ENCODE results near the gene MAPKBP1. TPM values are rescaled to one million over a fixed set of nuclear protein-coding genes. Genes with fewer than 3 reads are reported as not detected.

MAPKBP1 gene
- polyA plus RNA-seq, 1 donor from 2014 or later, result 30.3 TPM

- Histone ChIP-seq H4K20me1 (ENCODE audit: insufficient read depth) (no peaks in the 10 kb centered on the region), H2AFZ (ENCODE audit: low read depth, low read length) (no peak overlapping the region), H3K9me2 (ENCODE audit: insufficient read depth, low read length) (no peaks in the 10 kb centered on the region), H3K9ac (ENCODE audit: low read length) (no peak overlapping the region), H3F3A (ENCODE audit: insufficient read depth, low read length, poor library complexity, severe bottlenecking) (no peaks in the 10 kb centered on the region), H3K79me2 (replicated peaks; ENCODE audit: insufficient read depth, low read length) (no peaks in the 10 kb centered on the region), H3K9me3 (ENCODE audit: low read length) (no peaks in the 10 kb centered on the region), H3K4me2 (ENCODE audit: low read length) (no peak overlapping the region), H3K27ac (ENCODE audit: low read length) (no peak overlapping the region), H3K36me3 (ENCODE audit: insufficient read depth, low read length) (no peaks in the 10 kb centered on the region), H3K27me3 (ENCODE audit: insufficient read depth, low read depth, low read length) (no peaks in the 10 kb centered on the region), H3K4me3 (ENCODE audit: low read length) (no peak overlapping the region)
- no peak for TF ChIP-seq POLR2AphosphoS5 (IDR thresholded peaks at IDR 0.05)
- no peak for TF ChIP-seq REST (IDR thresholded peaks at IDR 0.05; ENCODE audit: borderline replicate concordance)
- TF ChIP-seq TAF1 (IDR thresholded peaks at IDR 0.05; ENCODE audit: low read depth), result no peak
- TF ChIP-seq MXI1 (conservative IDR thresholded peaks at IDR 0.05; ENCODE audit: poor library complexity, severe bottlenecking), result no peak
- TF ChIP-seq, protein P1, sequence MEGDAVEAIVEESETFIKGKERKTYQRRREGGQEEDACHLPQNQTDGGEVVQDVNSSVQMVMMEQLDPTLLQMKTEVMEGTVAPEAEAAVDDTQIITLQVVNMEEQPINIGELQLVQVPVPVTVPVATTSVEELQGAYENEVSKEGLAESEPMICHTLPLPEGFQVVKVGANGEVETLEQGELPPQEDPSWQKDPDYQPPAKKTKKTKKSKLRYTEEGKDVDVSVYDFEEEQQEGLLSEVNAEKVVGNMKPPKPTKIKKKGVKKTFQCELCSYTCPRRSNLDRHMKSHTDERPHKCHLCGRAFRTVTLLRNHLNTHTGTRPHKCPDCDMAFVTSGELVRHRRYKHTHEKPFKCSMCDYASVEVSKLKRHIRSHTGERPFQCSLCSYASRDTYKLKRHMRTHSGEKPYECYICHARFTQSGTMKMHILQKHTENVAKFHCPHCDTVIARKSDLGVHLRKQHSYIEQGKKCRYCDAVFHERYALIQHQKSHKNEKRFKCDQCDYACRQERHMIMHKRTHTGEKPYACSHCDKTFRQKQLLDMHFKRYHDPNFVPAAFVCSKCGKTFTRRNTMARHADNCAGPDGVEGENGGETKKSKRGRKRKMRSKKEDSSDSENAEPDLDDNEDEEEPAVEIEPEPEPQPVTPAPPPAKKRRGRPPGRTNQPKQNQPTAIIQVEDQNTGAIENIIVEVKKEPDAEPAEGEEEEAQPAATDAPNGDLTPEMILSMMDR (IDR thresholded peaks at IDR 0.05; ENCODE audit: poor library complexity, severe bottlenecking), result no peak
- no peak for TF ChIP-seq EZH2 (IDR thresholded peaks at IDR 0.05; ENCODE audit: borderline replicate concordance, insufficient read depth, low read length, poor library complexity, severe bottlenecking)
- no peak for TF ChIP-seq EP300 (conservative IDR thresholded peaks at IDR 0.05; ENCODE audit: poor library complexity, severe bottlenecking)
- TF ChIP-seq SMC3 (conservative IDR thresholded peaks at IDR 0.05; ENCODE audit: poor library complexity), result no peak
- TF ChIP-seq RAD21 (conservative IDR thresholded peaks at IDR 0.05), result no peak
Observed at GRCh38 chr15:41849204-41849603, 74.9 kb downstream of the MAPKBP1 start.

GRCh38 chr15:41849861-41850260 lies 75.6 kb downstream of the MAPKBP1 start:
- H3K27ac ChIP-seq (ENCODE audit: low read length), result no peak overlapping the region
- TF ChIP-seq, protein P1 (IDR thresholded peaks at IDR 0.05; ENCODE audit: poor library complexity, severe bottlenecking), result no peak
- TF ChIP-seq REST (IDR thresholded peaks at IDR 0.05; ENCODE audit: borderline replicate concordance) (no peak), TAF1 (IDR thresholded peaks at IDR 0.05; ENCODE audit: low read depth) (no peak), EZH2 (IDR thresholded peaks at IDR 0.05; ENCODE audit: borderline replicate concordance, insufficient read depth, low read length, poor library complexity, severe bottlenecking) (no peak), POLR2AphosphoS5 (IDR thresholded peaks at IDR 0.05) (no peak), EP300 (conservative IDR thresholded peaks at IDR 0.05; ENCODE audit: poor library complexity, severe bottlenecking) (no peak), SMC3 (conservative IDR thresholded peaks at IDR 0.05; ENCODE audit: poor library complexity) (no peak), RAD21 (conservative IDR thresholded peaks at IDR 0.05) (no peak), MXI1 (conservative IDR thresholded peaks at IDR 0.05; ENCODE audit: poor library complexity, severe bottlenecking) (no peak)
- no peak overlapping the region for H2AFZ ChIP-seq (ENCODE audit: low read depth, low read length)
- no peaks in the 10 kb centered on the region for H3K9me2 ChIP-seq (ENCODE audit: insufficient read depth, low read length)
- H3K4me3 ChIP-seq (ENCODE audit: low read length), result no peak overlapping the region
- no peaks in the 10 kb centered on the region for H3K79me2 ChIP-seq (replicated peaks; ENCODE audit: insufficient read depth, low read length)
- H3K36me3 ChIP-seq (ENCODE audit: insufficient read depth, low read length), result no peaks in the 10 kb centered on the region
- H3K4me2 ChIP-seq (ENCODE audit: low read length), result no peak overlapping the region
- H3K9ac ChIP-seq (ENCODE audit: low read length), result no peak overlapping the region
- no peaks in the 10 kb centered on the region for H3F3A ChIP-seq (ENCODE audit: insufficient read depth, low read length, poor library complexity, severe bottlenecking)
- H3K27me3 ChIP-seq (ENCODE audit: insufficient read depth, low read depth, low read length), result no peaks in the 10 kb centered on the region
- H3K9me3 ChIP-seq (ENCODE audit: low read length), result no peaks in the 10 kb centered on the region
- H4K20me1 ChIP-seq (ENCODE audit: insufficient read depth), result no peaks in the 10 kb centered on the region

Data from neural cell (in vitro differentiated cells).